Central memory CD8-positive, alpha-beta T cell (primary cell): Measurements from ENCODE around the gene CFAP92.

Experiments used
- ATAC-seq: fragments of 150-1000 bp; cut with Tn5 transposase; replicated peaks from 2 replicates; pipeline ENCODE4 v1.10.0; 2022; ENCODE audit warnings: mild to moderate bottlenecking, moderate FRiP score, moderate number of reproducible peaks; ENCODE audit not compliant: poor library complexity, severe bottlenecking; ENCODE audit errors: extremely low read depth
- DNase-seq, 2 donors: peaks; one replicate each; pipeline ENCODE4 v3.0.0; 2021; ENCODE audit warnings: low spot score in 2 of 2
- H3K27ac Mint-ChIP-seq: one replicate; pipeline ENCODE4 v1.8.0; 2022; ENCODE audit warnings: low read depth, mild to moderate bottlenecking, moderate library complexity, mixed read lengths
- H3K27me3 Mint-ChIP-seq: one replicate; pipeline ENCODE4 v1.8.0; 2022; ENCODE audit warnings: mixed read lengths
- H3K36me3 Mint-ChIP-seq: one replicate; pipeline ENCODE4 v1.8.0; 2022; ENCODE audit warnings: mild to moderate bottlenecking, moderate library complexity, mixed read lengths; ENCODE audit not compliant: insufficient read depth
- H3K4me1 Mint-ChIP-seq: one replicate; pipeline ENCODE4 v1.8.0; 2022; ENCODE audit warnings: mixed read lengths
- H3K4me3 Mint-ChIP-seq: one replicate; pipeline ENCODE4 v1.8.0; 2022; ENCODE audit warnings: mild to moderate bottlenecking, moderate library complexity, mixed read lengths
- H3K9me3 Mint-ChIP-seq: one replicate; pipeline ENCODE4 v1.8.0; 2022; ENCODE audit warnings: mixed read lengths

CFAP92 gene

GRCh38 chr3:128987302-128988100 lies 6.4 kb downstream of the CFAP92 start:
- Mint-ChIP-seq H3K9me3 (no peaks in the 10 kb centered on the region), H3K27ac (no peak overlapping the region), H3K36me3 (peaks cover 2% of the 10 kb centered on the region), H3K4me1 (no peaks in the 10 kb centered on the region), H3K4me3 (no peak overlapping the region), H3K27me3 (no peaks in the 10 kb centered on the region)
- no peak for DNase-seq
- ATAC-seq = no peak

- H3K9me3 Mint-ChIP-seq = no peaks in the 10 kb centered on the region
- H3K36me3 Mint-ChIP-seq = peaks cover 2% of the 10 kb centered on the region
- no peak overlapping the region for H3K4me3 Mint-ChIP-seq
- ATAC-seq = no peak
- no peaks in the 10 kb centered on the region for H3K4me1 Mint-ChIP-seq
- H3K27ac Mint-ChIP-seq = no peak overlapping the region
- H3K27me3 Mint-ChIP-seq = no peaks in the 10 kb centered on the region
- no peak for DNase-seq
Observed at GRCh38 chr3:128984596-128984995, 9.3 kb downstream of the CFAP92 start.

- H3K36me3 Mint-ChIP-seq = peaks cover 2% of the 10 kb centered on the region
- DNase-seq (no peak), ATAC-seq (no peak)
- no peak overlapping the region for H3K4me3 Mint-ChIP-seq
- H3K27me3 Mint-ChIP-seq = no peaks in the 10 kb centered on the region
- H3K27ac Mint-ChIP-seq = no peak overlapping the region
- H3K9me3 Mint-ChIP-seq = no peaks in the 10 kb centered on the region
- H3K4me1 Mint-ChIP-seq = no peaks in the 10 kb centered on the region
Observed at GRCh38 chr3:128983293-128984069, 10.4 kb downstream of the CFAP92 start.

GRCh38 chr3:128975276-128975675 lies 18.6 kb downstream of the CFAP92 start:
- no peak overlapping the region for H3K27ac Mint-ChIP-seq
- no peaks in the 10 kb centered on the region for H3K36me3 Mint-ChIP-seq
- no peaks in the 10 kb centered on the region for H3K27me3 Mint-ChIP-seq
- no peak for ATAC-seq
- no peaks in the 10 kb centered on the region for H3K9me3 Mint-ChIP-seq
- H3K4me1 Mint-ChIP-seq = no peaks in the 10 kb centered on the region
- H3K4me3 Mint-ChIP-seq = no peak overlapping the region
- no peak for DNase-seq

- Mint-ChIP-seq H3K9me3 (no peaks in the 10 kb centered on the region), H3K27me3 (no peaks in the 10 kb centered on the region), H3K36me3 (no peaks in the 10 kb centered on the region), H3K4me3 (no peak overlapping the region), H3K27ac (no peak overlapping the region), H3K4me1 (no peaks in the 10 kb centered on the region)
- no peak for DNase-seq
- ATAC-seq = no peak
Observed at GRCh38 chr3:128973988-128974564, 19.8 kb downstream of the CFAP92 start.

GRCh38 chr3:128971421-128972100 lies 22.3 kb downstream of the CFAP92 start:
- H3K9me3 Mint-ChIP-seq = no peaks in the 10 kb centered on the region
- ATAC-seq (no peak), DNase-seq (no peak)
- H3K27ac Mint-ChIP-seq = no peak overlapping the region
- no peaks in the 10 kb centered on the region for H3K36me3 Mint-ChIP-seq
- no peaks in the 10 kb centered on the region for H3K4me1 Mint-ChIP-seq
- H3K27me3 Mint-ChIP-seq = no peaks in the 10 kb centered on the region
- H3K4me3 Mint-ChIP-seq = no peak overlapping the region

- Mint-ChIP-seq H3K4me1 (no peaks in the 10 kb centered on the region), H3K36me3 (no peaks in the 10 kb centered on the region), H3K4me3 (no peak overlapping the region), H3K9me3 (no peaks in the 10 kb centered on the region), H3K27ac (no peak overlapping the region), H3K27me3 (no peaks in the 10 kb centered on the region)
- DNase-seq = no peak
- no peak for ATAC-seq
Observed at GRCh38 chr3:128970740-128971047, 23.2 kb downstream of the CFAP92 start.

- H3K9me3 Mint-ChIP-seq = no peaks in the 10 kb centered on the region
- no peaks in the 10 kb centered on the region for H3K27me3 Mint-ChIP-seq
- H3K27ac Mint-ChIP-seq = no peak overlapping the region
- H3K36me3 Mint-ChIP-seq = no peaks in the 10 kb centered on the region
- H3K4me1 Mint-ChIP-seq = no peaks in the 10 kb centered on the region
- peak; percentile 49 for ATAC-seq
- no peak overlapping the region for H3K4me3 Mint-ChIP-seq
- peak; percentile 47 to 52 for DNase-seq
Observed at GRCh38 chr3:128969993-128970739, 23.7 kb downstream of the CFAP92 start.

GRCh38 chr3:128967748-128968355 lies 26.0 kb downstream of the CFAP92 start:
- no peak overlapping the region for H3K4me3 Mint-ChIP-seq
- H3K27ac Mint-ChIP-seq = no peak overlapping the region
- H3K36me3 Mint-ChIP-seq = no peaks in the 10 kb centered on the region
- ATAC-seq = no peak
- H3K9me3 Mint-ChIP-seq = no peaks in the 10 kb centered on the region
- DNase-seq = no peak
- H3K4me1 Mint-ChIP-seq = no peaks in the 10 kb centered on the region
- H3K27me3 Mint-ChIP-seq = no peaks in the 10 kb centered on the region

GRCh38 chr3:128965818-128966217 lies 28.1 kb downstream of the CFAP92 start:
- H3K4me1 Mint-ChIP-seq = no peaks in the 10 kb centered on the region
- peaks cover 10% of the 10 kb centered on the region for H3K27me3 Mint-ChIP-seq
- H3K27ac Mint-ChIP-seq = no peak overlapping the region
- no peaks in the 10 kb centered on the region for H3K36me3 Mint-ChIP-seq
- no peak overlapping the region for H3K4me3 Mint-ChIP-seq
- DNase-seq = no peak
- H3K9me3 Mint-ChIP-seq = no peaks in the 10 kb centered on the region
- no peak for ATAC-seq

GRCh38 chr3:128965280-128965679 lies 28.6 kb downstream of the CFAP92 start:
- Mint-ChIP-seq H3K36me3 (no peaks in the 10 kb centered on the region), H3K9me3 (no peaks in the 10 kb centered on the region), H3K27me3 (peaks cover 15% of the 10 kb centered on the region), H3K4me1 (no peaks in the 10 kb centered on the region), H3K4me3 (no peak overlapping the region), H3K27ac (no peak overlapping the region)
- no peak for ATAC-seq
- no peak for DNase-seq

- no peaks in the 10 kb centered on the region for H3K4me1 Mint-ChIP-seq
- H3K9me3 Mint-ChIP-seq = no peaks in the 10 kb centered on the region
- no peak overlapping the region for H3K27ac Mint-ChIP-seq
Observed at GRCh38 chr3:128956440-128956839, 37.4 kb downstream of the CFAP92 start.

More at GRCh38 chr3:128956440-128956839, 37.4 kb downstream of the CFAP92 start:
- ATAC-seq (no peak), DNase-seq (no peak)
- Mint-ChIP-seq H3K4me3 (no peak overlapping the region), H3K36me3 (no peaks in the 10 kb centered on the region), H3K27me3 (peaks cover 18% of the 10 kb centered on the region)
